ENCODE measurements around the gene CCDC33. TPM values are rescaled to one million over a fixed set of nuclear protein-coding genes. Genes with fewer than 3 reads are reported as not detected.

Gene CCDC33
- total RNA-seq, 1 donor from 2014 or later: 0.52 TPM

DNA sequence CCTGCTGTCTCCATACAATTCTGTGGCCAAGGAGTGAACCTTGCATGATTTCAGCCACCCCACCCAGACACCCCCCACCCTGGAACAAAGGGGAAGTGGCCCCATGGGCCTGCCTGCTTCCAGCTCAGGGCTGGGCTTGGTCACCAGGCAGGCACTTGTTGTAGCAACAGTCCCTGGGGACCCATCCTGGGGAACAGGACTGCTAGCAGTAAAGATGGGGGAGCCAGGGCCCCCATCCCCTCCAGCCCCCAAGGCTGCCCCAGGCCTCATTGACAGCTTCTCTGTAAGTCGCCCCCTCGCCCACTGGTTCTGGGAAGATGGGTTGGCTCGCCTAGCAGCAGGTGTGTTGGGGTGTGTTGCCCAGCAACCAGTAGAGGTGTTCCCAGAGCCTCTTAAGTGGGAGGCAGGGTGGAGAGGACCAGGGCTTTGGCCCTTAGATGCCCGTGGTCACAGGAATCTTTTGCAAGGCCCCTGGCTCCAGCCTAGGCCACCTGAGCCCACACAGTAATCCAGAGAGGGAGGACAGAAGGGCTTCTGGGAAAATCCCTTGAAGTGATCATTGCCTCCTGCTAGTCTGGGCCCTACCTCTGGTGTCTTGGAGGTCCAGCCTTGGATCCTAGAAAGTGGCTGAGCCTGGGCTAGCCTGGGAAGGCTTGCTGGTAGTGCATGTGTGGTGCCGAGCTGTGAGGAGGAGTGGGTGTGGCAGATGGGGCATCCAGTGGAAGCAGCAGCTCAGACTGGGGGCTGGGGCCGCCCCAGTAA is 82.4 kb downstream of the CCDC33 start:
- Histone ChIP-seq H3K36me3 (ENCODE audit: control insufficient read depth in 3 of 3, insufficient read depth in 3 of 3, low read length in 3 of 3) (no peaks in the 10 kb centered on the region), H3K27ac (ENCODE audit: low read depth, low read length) (peak overlapping the region; percentile 77), H3K4me1 (ENCODE audit: control insufficient read depth in 3 of 3, insufficient read depth in 3 of 3, low read length in 3 of 3) (peaks cover 39 to 49% (median 49%) of the 10 kb centered on the region in 3 donors), H3K27me3 (ENCODE audit: control insufficient read depth in 3 of 3, insufficient read depth in 3 of 3, low read length in 3 of 3) (peaks cover 0 to 3% (median 0%) of the 10 kb centered on the region in 3 donors), H3K4me3 (ENCODE audit: low read length in 3 of 3) (no peak overlapping the region), H3K9me3 (ENCODE audit: control insufficient read depth in 3 of 3, low read length in 3 of 3) (no peaks in the 10 kb centered on the region), H3K9ac (ENCODE audit: low read depth in 1 of 3, low read length in 3 of 3) (peak overlapping the region in 2 of 3 donors; percentile 16 to 43)

DNA sequence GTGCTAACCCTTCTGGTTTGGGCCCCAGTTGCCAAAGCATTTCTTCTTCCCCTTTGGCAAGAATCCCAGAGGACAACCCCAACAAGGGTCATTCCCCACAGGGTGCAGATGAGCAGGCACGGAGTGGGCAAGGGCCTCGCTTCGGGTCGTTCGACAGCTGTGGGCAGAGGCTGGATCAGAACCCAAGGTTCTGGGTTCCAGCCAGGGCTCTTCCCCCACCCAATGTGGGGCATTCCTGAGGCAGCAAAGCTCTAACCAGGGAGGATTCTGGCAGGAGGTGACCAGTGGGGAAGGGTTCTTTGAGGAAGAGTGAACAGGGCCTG is 83.0 kb downstream of the CCDC33 start:
- Histone ChIP-seq H3K36me3 (ENCODE audit: control insufficient read depth in 3 of 3, insufficient read depth in 3 of 3, low read length in 3 of 3) (no peaks in the 10 kb centered on the region), H3K27ac (ENCODE audit: low read depth, low read length) (peak overlapping the region; percentile 77), H3K27me3 (ENCODE audit: control insufficient read depth in 3 of 3, insufficient read depth in 3 of 3, low read length in 3 of 3) (no peaks in the 10 kb centered on the region), H3K9me3 (ENCODE audit: control insufficient read depth in 3 of 3, low read length in 3 of 3) (no peaks in the 10 kb centered on the region), H3K4me3 (ENCODE audit: low read length in 3 of 3) (no peak overlapping the region), H3K4me1 (ENCODE audit: control insufficient read depth in 3 of 3, insufficient read depth in 3 of 3, low read length in 3 of 3) (peaks cover 39 to 49% (median 49%) of the 10 kb centered on the region in 3 donors), H3K9ac (ENCODE audit: low read depth in 1 of 3, low read length in 3 of 3) (peak overlapping the region in 1 of 3 donors; percentile 16)

DNA sequence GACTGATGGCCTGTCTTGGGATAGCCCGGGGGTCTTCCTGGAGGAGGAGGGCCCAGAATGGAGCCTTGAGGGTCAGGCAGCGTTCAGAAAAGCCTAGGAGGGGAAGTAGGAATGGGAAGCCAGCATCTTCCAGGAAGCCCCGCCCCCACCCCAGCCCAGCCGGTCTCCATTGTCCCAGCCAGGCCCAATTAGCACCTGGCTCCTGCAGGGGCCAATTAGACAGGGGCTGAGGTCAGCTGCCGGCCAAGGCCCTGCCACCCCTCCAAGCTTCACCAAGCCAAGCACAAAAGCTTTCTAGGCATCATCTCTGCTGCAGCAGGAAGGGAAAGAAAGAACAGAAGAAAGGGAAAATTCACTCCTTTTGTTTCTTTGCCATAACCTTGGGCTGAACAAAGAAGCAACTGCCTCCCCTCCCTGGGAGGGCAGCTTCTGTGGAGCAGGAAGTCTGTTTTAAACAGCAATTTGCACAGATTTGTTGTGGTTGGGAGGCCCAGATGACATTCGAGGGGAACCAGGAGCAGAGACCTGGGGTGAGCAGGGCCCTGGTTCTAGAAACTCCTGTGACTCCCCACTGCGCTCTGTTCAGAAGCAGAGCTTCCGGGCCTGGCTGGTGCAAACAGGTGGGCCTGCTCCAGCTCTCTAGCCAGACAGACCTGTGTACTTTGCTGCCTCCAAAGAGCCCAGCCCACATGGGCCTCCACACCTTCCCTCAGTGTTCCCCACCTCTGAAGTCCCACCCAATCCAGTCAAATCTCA is 83.6 kb downstream of the CCDC33 start:
- H3K4me3 ChIP-seq (ENCODE audit: low read length in 3 of 3): no peak overlapping the region
- H3K36me3 ChIP-seq (ENCODE audit: control insufficient read depth in 3 of 3, insufficient read depth in 3 of 3, low read length in 3 of 3): no peaks in the 10 kb centered on the region
- peaks cover 37 to 49% (median 48%) of the 10 kb centered on the region in 3 donors for H3K4me1 ChIP-seq (ENCODE audit: control insufficient read depth in 3 of 3, insufficient read depth in 3 of 3, low read length in 3 of 3)
- no peaks in the 10 kb centered on the region for H3K9me3 ChIP-seq (ENCODE audit: control insufficient read depth in 3 of 3, low read length in 3 of 3)
- peak overlapping the region in 1 of 3 donors; percentile 33 for H3K9ac ChIP-seq (ENCODE audit: low read depth in 1 of 3, low read length in 3 of 3)
- H3K27ac ChIP-seq (ENCODE audit: low read depth, low read length): peak overlapping the region; percentile 77
- no peaks in the 10 kb centered on the region for H3K27me3 ChIP-seq (ENCODE audit: control insufficient read depth in 3 of 3, insufficient read depth in 3 of 3, low read length in 3 of 3)

DNA sequence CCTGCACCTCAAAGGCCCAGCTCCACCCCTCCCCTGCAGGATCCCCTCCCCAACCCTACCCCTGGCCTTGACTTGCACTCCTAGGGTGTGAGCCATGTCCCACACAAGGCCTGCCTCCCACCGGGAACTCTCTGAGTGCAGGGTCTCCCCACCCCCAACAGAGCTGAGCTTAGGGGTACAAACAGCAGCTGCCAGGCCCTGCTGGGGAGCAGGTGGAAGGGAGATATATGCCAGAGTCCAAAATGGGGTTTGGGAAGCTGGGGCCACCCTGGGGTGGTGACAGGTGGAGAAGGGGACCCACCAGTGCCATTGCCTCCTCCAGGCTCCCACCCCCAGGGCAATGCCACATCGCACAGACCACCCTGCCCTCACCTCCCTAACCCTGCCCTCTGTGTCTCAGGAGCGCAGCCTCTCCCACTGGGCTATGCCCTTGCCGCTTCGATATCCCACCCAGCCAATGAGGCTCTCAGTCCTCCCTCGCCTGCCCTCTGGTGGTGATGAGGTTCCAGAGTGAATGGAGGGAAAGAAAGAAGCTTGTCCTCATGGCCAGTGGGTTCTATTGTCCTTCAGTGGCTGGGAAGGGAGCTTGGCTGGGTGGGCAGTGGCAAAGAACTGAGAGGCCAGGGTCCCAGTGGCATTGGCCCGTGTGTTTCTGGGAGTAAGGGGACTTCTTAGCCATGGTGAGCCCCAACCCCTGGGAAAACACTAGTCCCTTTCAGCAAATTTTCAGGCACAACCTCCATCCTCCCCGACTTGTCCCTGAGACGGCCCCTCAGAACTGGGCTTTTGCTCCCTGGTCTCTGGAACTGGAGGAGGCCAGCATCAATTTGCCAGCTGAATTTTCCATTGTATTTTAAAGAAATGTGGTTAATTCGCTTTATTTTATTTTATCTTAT is 84.5 kb downstream of the CCDC33 start:
- peaks cover 34 to 41% (median 40%) of the 10 kb centered on the region in 3 donors for H3K4me1 ChIP-seq (ENCODE audit: control insufficient read depth in 3 of 3, insufficient read depth in 3 of 3, low read length in 3 of 3)
- H3K27ac ChIP-seq (ENCODE audit: low read depth, low read length): peak overlapping the region; percentile 77
- no peak overlapping the region for H3K4me3 ChIP-seq (ENCODE audit: low read length in 3 of 3)
- H3K9ac ChIP-seq (ENCODE audit: low read depth in 1 of 3, low read length in 3 of 3): no peak overlapping the region
- peaks cover 0 to 6% (median 0%) of the 10 kb centered on the region in 3 donors for H3K27me3 ChIP-seq (ENCODE audit: control insufficient read depth in 3 of 3, insufficient read depth in 3 of 3, low read length in 3 of 3)
- H3K36me3 ChIP-seq (ENCODE audit: control insufficient read depth in 3 of 3, insufficient read depth in 3 of 3, low read length in 3 of 3): no peaks in the 10 kb centered on the region
- H3K9me3 ChIP-seq (ENCODE audit: control insufficient read depth in 3 of 3, low read length in 3 of 3): no peaks in the 10 kb centered on the region

DNA sequence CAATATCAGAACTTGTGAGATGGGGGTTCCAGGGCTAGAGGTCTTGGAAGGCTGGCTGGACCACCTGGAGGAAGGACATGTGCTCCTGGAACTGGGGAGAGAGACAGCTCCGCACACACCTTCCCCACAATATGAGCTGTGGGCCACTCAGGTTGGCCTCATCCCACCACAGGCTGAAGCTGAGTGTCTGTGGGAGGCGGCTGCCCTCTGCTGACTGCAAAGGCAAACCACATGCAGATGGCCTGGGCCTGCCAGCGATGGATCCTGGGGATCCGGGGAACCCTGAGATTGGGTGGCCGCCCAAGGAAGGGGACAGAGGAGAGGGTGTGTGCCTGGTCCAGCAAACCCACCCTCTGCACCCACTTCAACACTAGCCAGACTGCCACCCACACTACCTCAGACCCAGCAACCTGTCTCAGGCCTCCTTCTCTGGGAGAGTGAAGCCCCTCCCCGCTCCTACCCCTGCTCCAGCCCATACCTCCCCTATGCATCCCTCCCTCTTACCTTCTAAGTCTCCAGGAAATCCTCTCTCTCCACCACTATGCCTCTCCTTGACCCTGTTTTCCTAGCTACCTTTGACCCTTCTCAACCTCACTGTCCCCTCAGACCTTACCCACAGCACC is 86.5 kb downstream of the CCDC33 start:
- peaks cover 0 to 10% (median 0%) of the 10 kb centered on the region in 3 donors for H3K27me3 ChIP-seq (ENCODE audit: control insufficient read depth in 3 of 3, insufficient read depth in 3 of 3, low read length in 3 of 3)
- H3K4me1 ChIP-seq (ENCODE audit: control insufficient read depth in 3 of 3, insufficient read depth in 3 of 3, low read length in 3 of 3): peaks cover 24 to 27% (median 25%) of the 10 kb centered on the region in 3 donors
- no peak overlapping the region for H3K27ac ChIP-seq (ENCODE audit: low read depth, low read length)
- H3K9me3 ChIP-seq (ENCODE audit: control insufficient read depth in 3 of 3, low read length in 3 of 3): no peaks in the 10 kb centered on the region
- H3K36me3 ChIP-seq (ENCODE audit: control insufficient read depth in 3 of 3, insufficient read depth in 3 of 3, low read length in 3 of 3): no peaks in the 10 kb centered on the region
- H3K9ac ChIP-seq (ENCODE audit: low read depth in 1 of 3, low read length in 3 of 3): no peak overlapping the region
- no peak overlapping the region for H3K4me3 ChIP-seq (ENCODE audit: low read length in 3 of 3)

DNA sequence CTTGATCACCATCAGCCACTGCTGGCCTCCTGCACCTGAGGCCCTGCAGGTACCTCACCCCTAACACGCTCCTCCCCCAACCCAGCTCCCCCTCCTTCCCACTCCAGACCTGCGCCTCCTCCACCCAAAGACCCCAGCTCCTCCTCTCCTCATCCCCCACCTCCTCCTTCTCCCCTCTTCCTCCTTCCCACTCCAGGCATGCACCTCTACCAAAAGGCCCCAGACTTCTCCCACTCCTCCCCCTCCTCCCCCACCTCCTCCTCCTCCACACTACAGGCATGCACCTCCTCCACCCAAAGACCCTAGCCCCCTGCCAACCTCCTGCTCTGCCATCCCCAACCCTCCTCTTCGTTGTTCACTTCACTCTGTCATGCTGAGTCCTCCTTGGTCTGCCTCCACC is 88.6 kb downstream of the CCDC33 start:
- H3K27me3 ChIP-seq (ENCODE audit: control insufficient read depth in 3 of 3, insufficient read depth in 3 of 3, low read length in 3 of 3): peaks cover 0 to 10% (median 0%) of the 10 kb centered on the region in 3 donors
- H3K9ac ChIP-seq (ENCODE audit: low read depth in 1 of 3, low read length in 3 of 3): no peak overlapping the region
- H3K4me3 ChIP-seq (ENCODE audit: low read length in 3 of 3): no peak overlapping the region
- no peaks in the 10 kb centered on the region for H3K36me3 ChIP-seq (ENCODE audit: control insufficient read depth in 3 of 3, insufficient read depth in 3 of 3, low read length in 3 of 3)
- H3K4me1 ChIP-seq (ENCODE audit: control insufficient read depth in 3 of 3, insufficient read depth in 3 of 3, low read length in 3 of 3): peaks cover 5 to 10% (median 9%) of the 10 kb centered on the region in 3 donors
- H3K27ac ChIP-seq (ENCODE audit: low read depth, low read length): no peak overlapping the region
- H3K9me3 ChIP-seq (ENCODE audit: control insufficient read depth in 3 of 3, low read length in 3 of 3): no peaks in the 10 kb centered on the region

DNA sequence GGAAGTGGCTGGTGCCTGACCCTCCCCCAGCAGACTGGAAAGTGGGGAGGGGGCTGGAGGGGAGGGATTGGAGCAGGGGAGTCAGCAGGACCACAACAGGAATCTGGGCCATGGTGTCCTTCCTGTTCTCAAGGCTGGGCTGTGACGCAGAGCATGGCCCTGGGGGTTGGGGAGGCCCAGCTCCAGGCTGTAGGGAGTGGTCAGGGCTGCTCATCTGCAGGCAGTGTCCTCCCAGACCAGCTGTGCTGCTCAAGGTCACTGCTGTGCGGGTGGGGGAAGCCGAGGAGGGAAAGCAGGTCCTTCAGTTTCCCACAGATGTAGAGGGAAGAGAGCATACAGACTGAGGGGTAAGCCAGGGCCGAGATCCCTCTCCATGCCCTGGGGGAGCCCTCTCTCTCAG is 90.6 kb downstream of the CCDC33 start:
- Histone ChIP-seq H3K9ac (ENCODE audit: low read depth in 1 of 3, low read length in 3 of 3) (no peak overlapping the region), H3K4me3 (ENCODE audit: low read length in 3 of 3) (no peak overlapping the region), H3K27me3 (ENCODE audit: control insufficient read depth in 3 of 3, insufficient read depth in 3 of 3, low read length in 3 of 3) (peaks cover 0 to 10% (median 0%) of the 10 kb centered on the region in 3 donors), H3K36me3 (ENCODE audit: control insufficient read depth in 3 of 3, insufficient read depth in 3 of 3, low read length in 3 of 3) (no peaks in the 10 kb centered on the region), H3K9me3 (ENCODE audit: control insufficient read depth in 3 of 3, low read length in 3 of 3) (no peaks in the 10 kb centered on the region), H3K4me1 (ENCODE audit: control insufficient read depth in 3 of 3, insufficient read depth in 3 of 3, low read length in 3 of 3) (peaks cover 0 to 3% (median 0%) of the 10 kb centered on the region in 3 donors), H3K27ac (ENCODE audit: low read depth, low read length) (no peak overlapping the region)

DNA sequence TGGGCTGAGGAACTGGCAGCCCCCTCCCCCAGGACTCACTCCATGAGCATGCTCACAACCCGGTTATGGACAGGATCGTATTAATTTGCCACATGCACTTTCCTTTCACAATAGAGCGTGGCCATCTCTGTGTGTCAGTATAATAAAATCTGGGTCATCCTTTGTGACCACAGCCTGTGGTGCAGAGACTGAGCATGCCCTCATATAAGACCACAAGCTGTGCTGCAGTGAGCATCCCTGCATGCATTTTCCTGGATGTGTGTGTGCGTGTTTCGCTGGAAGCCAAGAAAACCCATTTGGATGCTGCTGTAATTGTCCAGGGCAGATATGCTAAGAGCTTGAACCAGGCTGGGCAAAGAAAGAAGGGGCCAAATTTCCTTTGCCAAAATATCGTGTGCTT is 91.6 kb downstream of the CCDC33 start:
- Histone ChIP-seq H3K27ac (ENCODE audit: low read depth, low read length) (no peak overlapping the region), H3K36me3 (ENCODE audit: control insufficient read depth in 3 of 3, insufficient read depth in 3 of 3, low read length in 3 of 3) (no peaks in the 10 kb centered on the region), H3K4me1 (ENCODE audit: control insufficient read depth in 3 of 3, insufficient read depth in 3 of 3, low read length in 3 of 3) (peaks cover 0 to 3% (median 0%) of the 10 kb centered on the region in 3 donors), H3K4me3 (ENCODE audit: low read length in 3 of 3) (no peak overlapping the region), H3K9ac (ENCODE audit: low read depth in 1 of 3, low read length in 3 of 3) (no peak overlapping the region), H3K9me3 (ENCODE audit: control insufficient read depth in 3 of 3, low read length in 3 of 3) (no peaks in the 10 kb centered on the region), H3K27me3 (ENCODE audit: control insufficient read depth in 3 of 3, insufficient read depth in 3 of 3, low read length in 3 of 3) (peaks cover 0 to 14% (median 0%) of the 10 kb centered on the region in 3 donors)

DNA sequence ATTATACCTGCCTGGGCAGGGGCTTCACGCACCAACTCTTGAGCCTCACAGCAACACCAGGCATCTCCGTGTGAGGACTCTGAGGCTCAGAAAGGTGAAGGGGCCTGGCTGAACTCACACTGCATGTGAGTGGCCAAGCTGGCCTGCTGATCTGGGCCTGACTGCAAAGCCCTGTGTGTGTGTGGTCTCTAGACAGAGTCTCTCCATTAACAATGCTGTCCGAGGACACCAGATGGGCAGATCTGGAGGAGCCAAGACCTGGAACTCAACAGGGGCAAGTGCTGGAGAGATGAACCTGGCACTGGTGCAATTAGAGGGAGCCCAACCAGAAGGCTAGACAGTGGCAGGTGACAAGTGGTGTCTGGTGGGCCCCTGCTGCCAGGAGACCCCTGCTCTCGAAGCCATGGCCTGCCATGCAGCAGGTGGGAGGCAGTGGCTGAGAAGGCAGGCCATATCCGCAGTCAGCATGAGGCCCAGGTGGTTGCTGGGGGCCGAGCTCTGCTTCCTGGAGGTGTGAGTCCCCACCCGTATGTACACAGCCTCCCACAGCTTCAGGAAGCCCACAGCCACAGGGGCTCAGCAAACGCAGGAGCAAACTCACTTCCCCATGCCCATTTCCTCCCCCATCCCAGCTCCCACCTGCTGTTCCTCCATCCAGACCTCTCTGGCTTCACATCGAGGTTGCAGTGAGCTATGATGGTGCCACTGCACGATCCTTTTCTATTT is 92.4 kb downstream of the CCDC33 start:
- Histone ChIP-seq H3K27ac (ENCODE audit: low read depth, low read length) (no peak overlapping the region), H3K4me3 (ENCODE audit: low read length in 3 of 3) (no peak overlapping the region), H3K36me3 (ENCODE audit: control insufficient read depth in 3 of 3, insufficient read depth in 3 of 3, low read length in 3 of 3) (no peaks in the 10 kb centered on the region), H3K9me3 (ENCODE audit: control insufficient read depth in 3 of 3, low read length in 3 of 3) (no peaks in the 10 kb centered on the region), H3K9ac (ENCODE audit: low read depth in 1 of 3, low read length in 3 of 3) (no peak overlapping the region), H3K4me1 (ENCODE audit: control insufficient read depth in 3 of 3, insufficient read depth in 3 of 3, low read length in 3 of 3) (peaks cover 0 to 3% (median 0%) of the 10 kb centered on the region in 3 donors), H3K27me3 (ENCODE audit: control insufficient read depth in 3 of 3, insufficient read depth in 3 of 3, low read length in 3 of 3) (peaks cover 0 to 14% (median 0%) of the 10 kb centered on the region in 3 donors)
